HepG2 (cell line): ENCODE data around the gene ACOT13. TPM values are rescaled to one million over a fixed set of nuclear protein-coding genes. Genes with fewer than 3 reads are reported as not detected.

Experiments used
- ISX ChIP-seq: sonication (generic); formaldehyde crosslinking; conservative IDR thresholded peaks from 2 replicates; pipeline ENCODE4 v1.5.0; 2020; ENCODE audit warnings: missing genetic modification reagents
- KIAA2018 ChIP-seq: sonication (generic); formaldehyde crosslinking; IDR thresholded peaks from 2 replicates; pipeline ENCODE4 v1.5.0; 2020; ENCODE audit warnings: mild to moderate bottlenecking, missing genetic modification reagents, borderline replicate concordance
- KLF15 ChIP-seq: sonication (generic); formaldehyde crosslinking; IDR thresholded peaks from 2 replicates; pipeline ENCODE4 v1.8.1; 2023; ENCODE audit warnings: borderline replicate concordance, mild to moderate bottlenecking, inconsistent platforms, missing genetic modification reagents, mixed read lengths
- MAF1 ChIP-seq: sonication (generic); formaldehyde crosslinking; IDR thresholded peaks from 2 replicates; pipeline ENCODE4 v1.5.0; 2020; ENCODE audit warnings: missing genetic modification reagents, borderline replicate concordance
- MTA3 ChIP-seq: sonication (generic); formaldehyde crosslinking; IDR thresholded peaks from 2 replicates; pipeline ENCODE4 v1.4.0; 2020; ENCODE audit warnings: missing genetic modification reagents
- NAIF1 ChIP-seq: sonication (generic); formaldehyde crosslinking; IDR thresholded peaks from 2 replicates; pipeline ENCODE4 v1.5.0; 2020; ENCODE audit warnings: mild to moderate bottlenecking, missing genetic modification reagents, borderline replicate concordance
- RBM22 ChIP-seq: fragments of 200-400 bp; formaldehyde crosslinking; optimal IDR thresholded peaks from 2 replicates; pipeline ENCODE3; 2017; ENCODE audit warnings: mild to moderate bottlenecking, low read length, moderate library complexity
- SALL2 ChIP-seq: sonication (generic); formaldehyde crosslinking; IDR thresholded peaks from 2 replicates; pipeline ENCODE4 v1.8.1; 2023; ENCODE audit warnings: mild to moderate bottlenecking, missing genetic modification reagents, inconsistent platforms
- THAP8 ChIP-seq: sonication (generic); formaldehyde crosslinking; IDR thresholded peaks from 2 replicates; pipeline ENCODE4 v1.5.1; 2020; ENCODE audit warnings: missing genetic modification reagents, mild to moderate bottlenecking, borderline replicate concordance
- TOE1 ChIP-seq: sonication (generic); formaldehyde crosslinking; IDR thresholded peaks from 2 replicates; pipeline ENCODE4 v1.4.0; 2020; ENCODE audit warnings: mild to moderate bottlenecking, missing genetic modification reagents
- ZBTB34 ChIP-seq: sonication (generic); formaldehyde crosslinking; IDR thresholded peaks from 2 replicates; pipeline ENCODE4 v1.8.0; 2022; ENCODE audit warnings: mild to moderate bottlenecking, missing genetic modification reagents
- ZBTB37 ChIP-seq: sonication (generic); formaldehyde crosslinking; IDR thresholded peaks from 2 replicates; pipeline ENCODE4 v1.4.0; 2020; ENCODE audit warnings: mild to moderate bottlenecking, missing genetic modification reagents
- ZFP36 ChIP-seq: fragments of 150-350 bp; IDR thresholded peaks from 2 replicates; pipeline ENCODE4 v1.6.1; 2018; ENCODE audit warnings: borderline replicate concordance, low read length, low read depth; ENCODE audit not compliant: partially characterized antibody
- ZNF224 ChIP-seq: sonication (generic); formaldehyde crosslinking; IDR thresholded peaks from 2 replicates; pipeline ENCODE4 v1.5.0; 2020; ENCODE audit warnings: mild to moderate bottlenecking, missing genetic modification reagents
- ZNF501 ChIP-seq: sonication (generic); formaldehyde crosslinking; IDR thresholded peaks from 2 replicates; pipeline ENCODE4 v1.5.1; 2020; ENCODE audit warnings: mild to moderate bottlenecking, moderate library complexity, missing genetic modification reagents
- ZNF563 ChIP-seq: sonication (generic); formaldehyde crosslinking; IDR thresholded peaks from 2 replicates; pipeline ENCODE4 v1.8.0; 2022; ENCODE audit warnings: mild to moderate bottlenecking, moderate library complexity, missing genetic modification reagents
- ZSCAN30 ChIP-seq: sonication (generic); formaldehyde crosslinking; IDR thresholded peaks from 2 replicates; pipeline ENCODE4 v1.5.0; 2020; ENCODE audit warnings: mild to moderate bottlenecking, missing genetic modification reagents
- polyA plus RNA-seq, 8 experiments: library from polyadenylated mRNA; depleted of rRNA in 3 of 8; stranded (reverse) in 7 of 8; unstranded in 1 of 8; fragments of >200 nt; fragmentation: Illumina TruSeq in 4 of 8; extraction: Trizol in 4 of 8; gene quantifications; 2 replicates each; pipeline versions ENCODE4 v1.2.1 to v1.2.3, GENCODE V29; 2011 to 2016; ENCODE audit warnings: low read depth in 4 of 8, missing spikeins in 1 of 8, mixed read lengths in 1 of 8; ENCODE audit not compliant: insufficient read depth in 1 of 8
- total RNA-seq, 5 experiments: library from RNA; depleted of rRNA; stranded (reverse); fragments of >200 nt; fragmentation: Illumina TruSeq; extraction: Trizol; gene quantifications; 2 replicates each; pipeline ENCODE4 v1.2.3, GENCODE V29; 2016; ENCODE audit warnings: low read depth in 1 of 5

ACOT13 gene
- total and polyA plus RNA-seq, 2 of the 13 experiments (the other 11 are each of a cell fraction or from before 2014, with no cell fraction given) = 31.5 to 45.1 TPM

GRCh38 chr6:24721461-24722215 is 54.8 kb downstream of the ACOT13 start (continued):
- TF ChIP-seq ZNF501 = peak; percentile 39
- peak; percentile 80; the same call in 1 of the 2 replicates for TF ChIP-seq ZNF563
- TF ChIP-seq KLF15 = no peak
- no peak for TF ChIP-seq ISX (CRISPR knock-in tag)
- TF ChIP-seq NAIF1 = peak; percentile 54; the same call in 1 of the 2 replicates
- TF ChIP-seq RBM22 = peak; percentile 71
- TF ChIP-seq ZNF224 (CRISPR knock-in tag) = no peak
- TF ChIP-seq ZBTB34 (CRISPR knock-in tag) = peak; percentile 38; the same call in 1 of the 2 replicates
- no peak for TF ChIP-seq ZFP36
- TF ChIP-seq ZBTB37 (CRISPR knock-in tag) = no peak
- no peak for TF ChIP-seq ZSCAN30 (CRISPR knock-in tag)
- TF ChIP-seq SALL2 = peak; percentile 86
- TF ChIP-seq TOE1 (CRISPR knock-in tag) = peak; percentile 83; the same call in 1 of the 2 replicates
- no peak for TF ChIP-seq MTA3 (CRISPR knock-in tag)
- 0 out of 2 replicates have a peak, but pooled peaks have one; percentile 20 for TF ChIP-seq MAF1 (CRISPR knock-in tag)
- TF ChIP-seq KIAA2018 (CRISPR knock-in tag) = peak; percentile 64; the same call in 1 of the 2 replicates
- TF ChIP-seq THAP8 (CRISPR knock-in tag) = no peak
